DND-41 (cell line): Measurements from ENCODE around the gene CLASRP.

Experiments
- ATAC-seq: fragments of 200-7000 bp; cut with Tn5 transposase; 3 replicates; pipeline ENCODE4 v1.9.1; 2021; ENCODE audit warnings: low read depth; ENCODE audit not compliant: insufficient read depth
- DNase-seq: peaks from one replicate; pipeline ENCODE4 v3.0.0-alpha.2; 2020
- H2AFZ ChIP-seq: 2 replicates; pipeline ENCODE4 v1.6.0; 2012; ENCODE audit warnings: low read depth, low read length
- H3K27ac ChIP-seq: 2 replicates; pipeline ENCODE4 v1.5.1; 2012; ENCODE audit warnings: low read length, inconsistent platforms
- H3K27me3 ChIP-seq: fragments of 200-600 bp; sonication (generic); 2 replicates; pipeline ENCODE4 v1.6.0; 2012; ENCODE audit warnings: low read length, mild to moderate bottlenecking, inconsistent platforms; ENCODE audit not compliant: insufficient read depth, poor library complexity
- H3K36me3 ChIP-seq: 2 replicates; pipeline ENCODE4 v1.5.1; 2012; ENCODE audit warnings: low read length, inconsistent platforms; ENCODE audit not compliant: insufficient read depth
- H3K4me1 ChIP-seq: 2 replicates; pipeline ENCODE4 v1.5.1; 2012; ENCODE audit warnings: mild to moderate bottlenecking, low read length; ENCODE audit not compliant: insufficient read depth
- H3K4me2 ChIP-seq: 2 replicates; pipeline ENCODE4 v1.6.0; 2012; ENCODE audit warnings: mild to moderate bottlenecking, moderate library complexity, low read length, inconsistent platforms; ENCODE audit not compliant: insufficient read depth
- H3K4me3 ChIP-seq, 2 experiments: fragments of 200-600 bp in 1 of 2; shearing (Covaris generic) in 1 of 2; 2 replicates each; pipeline ENCODE4 v1.5.1; 2012 to 2016; ENCODE audit warnings: inconsistent platforms in 2 of 2, low read length in 2 of 2, mild to moderate bottlenecking in 2 of 2, low read depth in 1 of 2, moderate library complexity in 1 of 2
- H3K79me2 ChIP-seq: 2 replicates; pipeline ENCODE4 v1.6.0; 2012; ENCODE audit warnings: low read length, inconsistent platforms; ENCODE audit not compliant: insufficient read depth
- H3K9ac ChIP-seq: 2 replicates; pipeline ENCODE4 v1.6.0; 2012; ENCODE audit warnings: low read depth, mild to moderate bottlenecking, inconsistent platforms, low read length, moderate library complexity
- H3K9me3 ChIP-seq: 2 replicates; pipeline ENCODE4 v1.5.1; 2012; ENCODE audit warnings: low read length, moderate library complexity, mild to moderate bottlenecking, inconsistent platforms; ENCODE audit not compliant: insufficient read depth, severe bottlenecking
- H4K20me1 ChIP-seq: 2 replicates; pipeline ENCODE4 v1.6.0; 2012; ENCODE audit warnings: low read length; ENCODE audit not compliant: insufficient read depth
- EZH2 ChIP-seq: IDR thresholded peaks from 3 replicates; pipeline ENCODE4 v1.6.1; 2012; ENCODE audit warnings: borderline replicate concordance, low read depth, mild to moderate bottlenecking, moderate library complexity, low read length, inconsistent platforms; ENCODE audit not compliant: severe bottlenecking
- TF ChIP-seq, protein P1 (sequence below): IDR thresholded peaks from 2 replicates; pipeline ENCODE4 v1.5.1; 2012; ENCODE audit warnings: borderline replicate concordance, low read length, moderate library complexity, mild to moderate bottlenecking; ENCODE audit not compliant: poor library complexity, severe bottlenecking; ENCODE audit errors: extremely low read depth

The CLASRP gene

GRCh38 chr19:45010306-45010705 lies 28.5 kb upstream of the CLASRP start:
- TF ChIP-seq EZH2: no peak
- TF ChIP-seq, protein P1, sequence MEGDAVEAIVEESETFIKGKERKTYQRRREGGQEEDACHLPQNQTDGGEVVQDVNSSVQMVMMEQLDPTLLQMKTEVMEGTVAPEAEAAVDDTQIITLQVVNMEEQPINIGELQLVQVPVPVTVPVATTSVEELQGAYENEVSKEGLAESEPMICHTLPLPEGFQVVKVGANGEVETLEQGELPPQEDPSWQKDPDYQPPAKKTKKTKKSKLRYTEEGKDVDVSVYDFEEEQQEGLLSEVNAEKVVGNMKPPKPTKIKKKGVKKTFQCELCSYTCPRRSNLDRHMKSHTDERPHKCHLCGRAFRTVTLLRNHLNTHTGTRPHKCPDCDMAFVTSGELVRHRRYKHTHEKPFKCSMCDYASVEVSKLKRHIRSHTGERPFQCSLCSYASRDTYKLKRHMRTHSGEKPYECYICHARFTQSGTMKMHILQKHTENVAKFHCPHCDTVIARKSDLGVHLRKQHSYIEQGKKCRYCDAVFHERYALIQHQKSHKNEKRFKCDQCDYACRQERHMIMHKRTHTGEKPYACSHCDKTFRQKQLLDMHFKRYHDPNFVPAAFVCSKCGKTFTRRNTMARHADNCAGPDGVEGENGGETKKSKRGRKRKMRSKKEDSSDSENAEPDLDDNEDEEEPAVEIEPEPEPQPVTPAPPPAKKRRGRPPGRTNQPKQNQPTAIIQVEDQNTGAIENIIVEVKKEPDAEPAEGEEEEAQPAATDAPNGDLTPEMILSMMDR: no peak
- Histone ChIP-seq H3K36me3 (no peaks in the 10 kb centered on the region), H2AFZ (no peak overlapping the region), H3K27ac (no peak overlapping the region), H3K27me3 (no peaks in the 10 kb centered on the region), H3K4me3 (no peak overlapping the region), H3K9me3 (no peaks in the 10 kb centered on the region), H3K79me2 (no peaks in the 10 kb centered on the region), H3K4me1 (no peaks in the 10 kb centered on the region), H4K20me1 (0 out of 2 replicates have a peak, but pooled peaks cover 6% of the 10 kb centered on the region), H3K9ac (no peak overlapping the region), H3K4me2 (no peak overlapping the region)
- ATAC-seq: no peak
- no peak for DNase-seq

DNA sequence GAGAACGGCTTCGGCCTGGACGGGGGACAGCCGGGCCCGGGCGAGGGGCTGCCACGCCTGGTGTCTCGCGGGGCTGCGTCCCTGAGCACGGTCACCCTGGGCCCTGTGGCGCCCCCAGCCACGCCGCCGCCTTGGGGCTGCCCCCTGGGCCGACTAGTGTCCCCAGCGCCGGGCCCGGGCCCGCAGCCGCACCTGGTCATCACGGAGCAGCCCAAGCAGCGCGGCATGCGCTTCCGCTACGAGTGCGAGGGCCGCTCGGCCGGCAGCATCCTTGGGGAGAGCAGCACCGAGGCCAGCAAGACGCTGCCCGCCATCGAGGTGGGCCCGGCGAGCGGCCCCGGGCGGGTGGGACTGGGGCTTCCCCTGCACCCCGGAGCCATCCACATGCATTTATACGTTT lies 26.9 kb upstream of the CLASRP start:
- Histone ChIP-seq H3K9ac (no peak overlapping the region), H3K4me2 (no peak overlapping the region), H3K79me2 (no peaks in the 10 kb centered on the region), H3K36me3 (no peaks in the 10 kb centered on the region), H2AFZ (no peak overlapping the region), H3K27me3 (no peaks in the 10 kb centered on the region), H3K4me1 (no peaks in the 10 kb centered on the region), H4K20me1 (0 out of 2 replicates have a peak, but pooled peaks cover 4% of the 10 kb centered on the region), H3K9me3 (no peaks in the 10 kb centered on the region), H3K27ac (no peak overlapping the region), H3K4me3 (no peak overlapping the region)
- no peak for TF ChIP-seq EZH2
- TF ChIP-seq, protein P1: no peak
- no peak for ATAC-seq
- no peak for DNase-seq

DNA sequence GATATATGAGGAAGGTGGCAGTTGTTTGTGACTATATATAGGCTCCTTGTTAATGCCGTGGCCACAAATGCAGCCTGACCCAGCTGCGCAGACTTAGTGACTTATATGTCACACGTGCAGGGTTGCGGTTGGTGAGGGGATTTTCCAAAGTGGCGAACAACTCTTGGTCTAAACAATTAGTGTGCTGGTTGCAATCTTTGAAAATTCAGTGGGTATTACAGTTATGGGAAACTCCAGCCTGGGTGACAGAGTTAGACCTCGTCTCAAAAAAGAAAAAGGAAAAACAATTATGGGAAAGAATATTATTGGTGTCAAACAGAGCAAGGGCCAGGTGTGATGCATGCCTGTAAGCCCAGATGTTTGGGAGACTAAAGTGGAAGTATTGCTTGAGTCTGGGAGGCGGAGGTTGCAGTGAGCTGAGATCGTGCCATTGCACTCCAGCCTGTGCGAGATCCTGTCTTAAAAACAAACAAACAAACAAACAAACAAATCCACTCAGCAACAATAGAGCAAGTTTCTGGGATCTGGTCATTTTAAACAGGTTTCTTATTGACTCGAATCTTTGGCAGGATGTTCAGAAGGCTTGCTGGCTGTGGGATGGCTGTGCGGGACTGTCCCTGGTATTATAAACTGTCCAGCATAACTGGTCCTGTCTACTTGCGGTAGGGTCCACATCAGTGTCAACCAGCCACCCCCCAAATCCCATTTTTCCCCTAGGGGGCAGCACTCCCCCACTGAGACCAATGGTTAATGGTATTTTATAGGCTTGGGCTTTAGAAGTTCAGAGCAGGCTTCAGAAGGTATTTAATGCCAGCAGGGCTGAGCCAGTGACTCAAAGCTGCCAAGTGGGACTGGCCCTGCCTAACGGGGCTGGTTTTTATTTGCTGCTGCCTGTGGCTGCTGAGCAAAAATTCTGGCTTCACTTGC lies 22.2 kb upstream of the CLASRP start:
- ATAC-seq (peak; percentile 82), DNase-seq (peak; percentile 69)
- no peaks in the 10 kb centered on the region for H3K79me2 ChIP-seq
- TF ChIP-seq EZH2: no peak
- TF ChIP-seq, protein P1: peak; percentile 78
- no peak overlapping the region for H3K27ac ChIP-seq
- no peak overlapping the region for H2AFZ ChIP-seq
- no peak overlapping the region for H3K4me3 ChIP-seq
- H4K20me1 ChIP-seq: no peaks in the 10 kb centered on the region
- H3K9ac ChIP-seq: no peak overlapping the region
- no peaks in the 10 kb centered on the region for H3K27me3 ChIP-seq
- no peaks in the 10 kb centered on the region for H3K4me1 ChIP-seq
- no peak overlapping the region for H3K4me2 ChIP-seq
- no peaks in the 10 kb centered on the region for H3K9me3 ChIP-seq
- no peaks in the 10 kb centered on the region for H3K36me3 ChIP-seq
